Fibroblast of gingiva (primary cell): ENCODE data around the gene USP10.

ENCODE experiments used
- DNase-seq: peaks from one replicate; pipeline ENCODE4 v3.0.0-alpha.2; 2011; ENCODE audit warnings: low read depth

USP10 gene

DNA sequence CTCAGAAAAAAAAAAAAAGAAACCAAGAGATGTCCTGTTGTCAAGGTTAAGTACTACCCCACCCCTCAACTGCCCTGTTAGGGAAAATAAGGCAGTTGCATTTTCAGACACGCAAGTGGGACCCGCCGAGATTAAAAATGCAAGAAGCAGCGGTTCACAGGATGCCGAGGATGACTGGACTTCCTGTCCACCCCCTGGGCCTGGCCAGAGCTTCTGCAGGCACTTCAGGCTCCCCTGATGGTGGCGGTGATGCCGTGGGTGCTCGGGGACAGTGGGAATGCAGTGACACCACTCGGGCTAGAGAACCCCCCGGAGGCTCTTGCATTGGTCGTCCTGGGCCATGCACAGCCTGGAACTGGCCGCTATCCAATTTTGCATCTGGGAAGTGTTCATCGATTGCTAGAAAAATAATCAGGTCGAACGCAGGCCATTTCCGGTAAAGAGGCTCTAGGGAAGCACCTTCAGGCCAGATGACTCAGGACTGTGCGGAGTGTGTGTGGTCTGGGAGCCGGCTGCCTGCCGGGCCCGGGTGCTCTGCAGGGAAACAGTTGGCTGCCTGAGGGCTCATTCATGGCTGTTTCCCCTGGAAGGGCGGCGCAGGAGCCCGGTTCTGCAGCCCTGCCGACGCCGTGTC lies 106.6 kb downstream of the USP10 start:
- peak; percentile 61 for DNase-seq

DNA sequence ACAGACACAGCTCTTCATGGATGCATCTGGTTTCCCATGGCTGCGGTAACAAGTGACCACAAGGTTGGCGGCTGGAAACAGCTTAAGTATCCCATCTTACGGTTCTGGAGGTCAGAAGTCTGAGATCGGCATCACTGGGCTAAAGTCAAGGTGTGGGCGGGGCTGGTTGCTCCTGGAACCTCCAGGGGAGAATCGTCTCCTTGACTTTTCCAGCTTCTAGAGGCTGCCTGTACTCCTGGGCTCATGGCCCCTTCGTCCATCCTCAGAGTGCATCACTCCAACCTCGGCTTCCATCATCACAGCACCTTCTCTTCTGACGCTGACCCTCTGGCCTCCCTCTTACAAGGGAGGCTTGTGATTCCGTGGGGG lies 107.1 kb downstream of the USP10 start:
- no peak for DNase-seq

DNA sequence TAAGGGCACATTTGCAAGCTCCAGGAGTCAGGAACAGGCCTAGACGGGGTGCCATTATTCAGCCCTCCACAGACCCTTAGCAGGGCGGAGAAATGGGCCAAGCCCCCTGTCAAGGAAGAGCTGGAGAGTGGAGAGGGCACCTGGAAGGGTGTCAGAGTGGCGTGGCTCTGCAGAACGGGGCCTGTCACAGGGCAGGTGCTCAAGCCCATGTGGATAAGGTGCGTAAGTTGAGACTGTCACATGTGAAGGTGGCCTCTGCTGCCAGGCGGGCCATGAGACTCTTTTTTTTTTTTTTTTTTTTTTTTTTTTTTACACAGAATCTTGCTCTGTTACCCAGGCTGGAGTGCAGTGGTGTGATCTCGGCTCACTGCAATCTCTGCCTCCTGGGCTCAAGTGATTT lies 108.0 kb downstream of the USP10 start:
- no peak for DNase-seq

DNA sequence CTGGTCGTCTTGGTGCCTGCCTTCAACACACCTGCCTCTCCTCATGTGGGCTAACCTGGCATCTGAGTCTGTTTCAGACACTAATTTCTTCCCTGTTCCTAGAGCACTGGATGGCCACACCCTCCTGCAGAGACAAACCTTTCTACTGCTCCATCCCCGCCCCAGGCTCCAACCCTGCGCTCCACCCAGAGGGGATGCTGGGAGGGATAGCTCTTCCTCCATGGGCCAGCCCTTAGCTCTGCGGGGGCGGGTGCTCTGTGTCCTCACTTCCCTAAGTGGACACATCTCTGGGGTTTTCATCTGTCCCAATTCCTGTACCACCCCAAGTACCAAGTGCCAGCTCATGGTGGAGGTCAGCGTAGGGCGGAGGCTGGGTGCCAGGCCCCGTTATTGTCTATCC lies 109.0 kb downstream of the USP10 start:
- no peak for DNase-seq

DNA sequence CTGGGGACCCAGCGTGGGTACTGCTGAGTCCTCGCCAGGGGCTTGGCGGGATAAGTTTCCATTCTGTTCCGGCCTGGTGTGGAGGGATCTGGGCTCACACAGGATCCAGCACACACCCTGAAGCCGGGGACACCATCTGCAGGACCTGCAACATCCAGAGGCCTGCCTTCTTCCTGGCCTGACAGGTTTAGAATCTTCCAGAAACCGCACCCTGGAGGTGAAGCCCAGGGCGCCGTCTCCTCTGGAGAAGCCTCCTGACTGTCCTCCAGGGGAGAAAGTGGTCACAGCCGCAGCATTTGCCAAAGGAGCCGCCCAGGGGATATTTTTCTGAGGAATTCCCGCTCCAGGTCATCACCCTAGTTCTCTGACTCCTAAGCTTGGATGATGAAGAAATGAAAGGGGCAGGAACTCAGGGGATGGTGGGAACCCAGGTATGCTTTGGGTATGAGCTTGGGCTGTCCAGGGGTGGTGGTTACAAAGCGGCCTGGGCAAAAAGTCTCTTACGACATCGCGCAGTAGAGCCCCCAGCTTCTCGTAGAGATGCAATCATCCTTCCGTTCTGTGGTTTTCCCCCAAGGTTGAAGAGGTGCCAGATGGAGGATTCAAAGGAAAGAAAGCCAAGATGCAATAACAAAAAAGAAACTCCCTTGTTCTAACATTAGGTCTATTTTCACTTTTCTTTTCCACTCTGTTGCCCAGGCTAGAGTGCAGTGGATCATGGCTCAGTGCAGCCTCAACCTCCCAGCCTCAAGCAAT lies 110.9 kb downstream of the USP10 start:
- peak; percentile 87 for DNase-seq

DNA sequence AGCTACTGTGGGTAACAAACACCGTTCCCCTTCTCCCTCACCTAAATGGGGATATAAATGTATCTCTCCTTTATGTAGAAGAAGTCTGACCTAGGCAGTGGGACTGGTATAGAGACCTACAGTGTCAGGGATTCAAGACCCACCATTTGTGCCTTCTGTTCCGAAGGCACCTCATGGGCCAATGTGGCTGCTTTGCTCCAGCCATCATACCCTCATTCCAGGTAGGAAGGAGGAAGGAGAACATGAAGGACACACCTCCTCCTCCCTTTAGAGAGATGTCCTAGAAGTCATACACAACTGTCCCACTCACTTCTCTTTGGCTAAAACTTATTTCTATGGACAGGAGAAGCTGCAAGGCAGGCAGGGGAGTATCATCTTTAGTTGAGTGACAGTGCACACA lies 111.7 kb downstream of the USP10 start:
- DNase-seq: no peak

DNA sequence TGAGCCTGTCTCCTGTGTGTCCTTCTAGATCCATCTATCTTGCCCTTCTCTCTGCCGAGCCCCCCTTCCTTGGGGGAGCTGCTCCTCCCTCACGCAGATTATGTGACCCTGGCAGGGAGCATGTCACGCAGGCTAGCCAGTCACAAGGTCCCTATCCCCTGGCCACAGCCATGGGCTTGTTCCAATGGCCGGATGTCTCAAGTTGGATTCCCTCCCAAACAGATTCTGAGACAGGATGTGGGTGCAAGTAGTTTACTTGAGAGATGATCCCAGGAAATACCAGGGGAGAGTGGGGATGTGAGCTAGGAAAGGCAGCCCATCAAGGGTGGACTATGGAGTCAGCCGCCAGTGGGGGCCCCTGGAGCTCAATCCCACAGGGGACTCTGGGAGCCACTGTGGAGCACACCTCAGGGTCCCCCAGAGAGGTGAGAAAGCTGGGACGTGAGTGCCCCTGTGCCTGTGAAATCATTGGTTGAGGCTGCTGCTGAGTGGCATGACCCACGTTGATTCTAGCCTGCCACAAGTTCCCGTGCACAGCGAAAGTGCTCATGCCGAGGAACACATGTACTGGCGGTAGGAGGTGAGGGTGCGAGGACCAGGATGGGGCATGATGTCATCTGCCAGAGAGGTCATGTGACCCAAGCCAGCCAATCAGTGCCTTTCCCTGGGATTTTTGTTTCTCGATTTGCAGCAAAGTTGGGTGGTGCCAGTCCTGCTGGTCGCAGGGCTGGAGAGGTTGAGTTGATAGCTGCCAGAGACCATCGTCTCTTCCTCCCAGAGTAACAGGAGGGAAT lies 113.5 kb downstream of the USP10 start:
- DNase-seq: no peak

DNA sequence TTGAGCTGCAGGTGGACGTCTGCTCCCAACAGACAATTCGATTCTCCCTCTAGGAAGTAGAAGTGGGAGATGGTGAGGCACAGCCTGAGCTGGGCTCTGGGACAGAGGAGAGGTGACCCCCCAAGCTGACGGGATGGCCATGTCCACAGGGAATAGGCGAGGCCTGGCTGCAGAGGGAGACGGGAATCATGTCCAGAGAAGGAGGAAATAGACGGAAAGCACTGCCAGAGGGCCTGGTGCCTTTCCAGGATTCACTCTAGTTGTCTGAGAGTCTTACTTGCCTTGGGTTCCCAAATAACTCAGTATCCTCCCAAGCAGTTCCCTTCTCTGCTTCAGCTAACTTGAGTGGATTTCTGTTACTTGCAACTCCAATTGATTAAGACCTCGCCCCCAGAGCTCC lies 115.7 kb downstream of the USP10 start:
- no peak for DNase-seq

DNA sequence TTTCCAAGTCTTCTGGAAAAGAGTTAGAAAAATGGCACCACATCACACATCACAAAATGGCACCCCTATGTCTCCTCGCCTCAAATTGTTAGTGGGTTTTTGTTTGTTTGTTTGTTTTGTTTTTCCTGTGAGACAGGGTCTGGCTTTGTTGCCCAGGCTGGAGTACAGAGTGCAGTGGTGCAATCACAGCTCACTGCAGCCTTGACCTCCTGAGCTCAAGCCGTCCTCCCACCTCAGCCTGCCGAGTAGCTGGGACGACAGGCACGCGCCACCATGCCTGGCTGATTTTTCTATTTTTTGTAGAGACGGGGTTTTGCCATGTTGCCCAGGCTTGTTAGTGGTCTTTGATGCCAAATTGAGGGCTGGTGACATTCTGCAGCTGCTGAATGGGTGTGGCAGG lies 116.2 kb downstream of the USP10 start:
- no peak for DNase-seq

DNA sequence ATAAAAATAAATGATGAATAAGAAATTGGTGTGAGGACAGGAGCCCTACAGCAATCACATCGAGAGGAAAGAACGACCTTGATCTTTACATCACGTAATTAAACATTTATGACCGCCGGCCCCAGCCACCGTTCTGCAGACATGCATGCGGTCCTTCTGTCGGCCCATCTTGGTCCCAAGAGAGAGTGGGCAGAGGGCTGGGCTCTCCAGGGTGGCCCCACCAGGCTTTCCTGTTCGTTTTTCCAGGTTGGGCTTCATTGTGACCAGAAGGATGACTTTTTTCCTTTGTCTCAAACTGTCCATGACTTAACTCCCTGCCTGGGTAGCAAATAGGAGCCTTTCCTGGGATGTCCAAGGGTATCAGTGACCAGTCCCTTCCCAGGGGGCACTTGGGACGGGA lies 116.7 kb downstream of the USP10 start:
- no peak for DNase-seq

DNA sequence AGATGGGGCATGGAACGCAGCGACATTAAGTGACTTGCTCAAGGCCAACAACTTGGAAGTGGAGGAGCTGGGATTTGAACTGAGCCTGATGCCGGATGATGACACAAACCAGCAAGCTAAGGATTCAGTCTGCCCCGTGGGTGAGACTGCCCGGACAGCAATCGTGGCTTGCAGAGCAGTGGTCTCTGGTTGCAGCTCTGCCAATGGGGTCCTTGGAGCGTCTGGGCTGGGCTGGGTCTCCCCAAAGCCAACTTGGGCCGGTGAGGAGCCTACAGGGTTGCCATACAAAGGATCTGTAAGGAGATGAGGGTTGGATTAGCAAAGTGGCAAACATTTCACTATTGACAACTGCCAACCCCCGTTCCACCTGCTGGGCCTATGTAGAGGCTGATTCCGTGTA lies 117.4 kb downstream of the USP10 start:
- no peak for DNase-seq

DNA sequence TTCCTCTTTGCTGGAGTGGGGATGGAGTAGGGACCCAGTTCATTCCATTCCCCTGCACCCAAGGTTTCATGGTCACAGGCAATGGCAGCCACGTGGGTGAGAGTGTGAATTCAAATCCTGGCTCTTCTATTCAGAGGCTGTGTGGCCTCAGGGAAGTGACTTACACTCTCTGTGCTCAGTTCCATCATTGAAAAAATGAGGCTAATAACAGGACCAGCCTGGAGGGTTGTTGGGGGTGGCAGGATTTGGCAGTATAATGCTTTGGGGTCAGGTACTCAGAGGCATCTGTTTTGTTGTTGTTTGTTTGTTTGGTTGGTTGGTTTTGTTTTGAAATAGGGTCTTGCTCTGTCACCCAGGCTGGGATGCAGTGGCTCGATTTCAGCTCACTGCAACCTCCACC lies 117.8 kb downstream of the USP10 start:
- no peak for DNase-seq

DNA sequence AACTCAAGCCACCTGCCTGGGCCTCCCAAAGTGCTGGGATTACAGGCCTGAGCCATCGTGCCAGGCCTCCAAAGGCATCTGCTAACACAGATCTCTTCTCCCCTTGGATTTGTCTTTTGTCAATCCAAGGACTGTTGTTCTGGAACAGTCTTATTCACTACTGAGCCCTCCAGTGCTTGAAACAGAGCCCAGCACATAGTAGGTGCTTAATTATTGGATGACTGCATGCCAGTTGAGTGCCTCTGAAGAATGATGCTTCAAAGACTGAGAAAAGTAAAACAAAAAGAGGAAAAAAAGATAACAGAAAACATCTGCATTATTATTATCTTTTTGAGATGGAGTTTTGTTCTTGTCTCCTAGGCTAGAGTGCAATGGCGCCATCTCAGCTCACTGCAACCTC lies 118.3 kb downstream of the USP10 start:
- no peak for DNase-seq

DNA sequence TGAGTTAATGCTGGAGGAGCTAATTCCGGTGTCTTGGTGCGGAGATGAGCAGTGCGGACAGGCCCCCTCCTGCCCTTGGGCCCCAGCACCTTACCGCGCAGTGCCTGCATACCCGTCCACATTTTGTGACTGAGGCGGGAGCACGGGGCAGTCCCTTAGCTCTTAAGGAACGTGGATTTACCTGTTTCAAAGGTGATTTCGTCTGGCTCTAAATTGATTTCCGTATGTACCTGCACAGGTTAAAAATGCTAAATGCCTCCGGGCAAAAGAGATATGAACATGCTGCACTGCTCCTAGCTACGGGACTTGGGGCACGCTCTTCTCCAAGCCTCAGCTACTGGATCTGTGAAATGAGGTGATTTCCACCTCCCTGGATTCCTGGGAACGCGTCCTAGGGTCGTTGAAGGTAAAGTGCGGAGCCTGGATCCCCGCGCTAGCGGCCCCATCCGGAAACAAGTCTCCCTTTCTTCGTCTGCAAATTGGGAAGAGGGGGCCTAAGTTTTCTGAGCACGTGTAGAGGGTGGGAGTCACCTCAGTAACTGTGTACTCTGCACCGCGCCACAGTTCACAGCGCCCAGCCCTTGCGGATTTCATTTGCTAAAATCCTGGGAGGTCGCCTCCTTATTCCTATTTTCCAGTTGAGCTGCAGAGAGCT lies 119.3 kb downstream of the USP10 start:
- no peak for DNase-seq

DNA sequence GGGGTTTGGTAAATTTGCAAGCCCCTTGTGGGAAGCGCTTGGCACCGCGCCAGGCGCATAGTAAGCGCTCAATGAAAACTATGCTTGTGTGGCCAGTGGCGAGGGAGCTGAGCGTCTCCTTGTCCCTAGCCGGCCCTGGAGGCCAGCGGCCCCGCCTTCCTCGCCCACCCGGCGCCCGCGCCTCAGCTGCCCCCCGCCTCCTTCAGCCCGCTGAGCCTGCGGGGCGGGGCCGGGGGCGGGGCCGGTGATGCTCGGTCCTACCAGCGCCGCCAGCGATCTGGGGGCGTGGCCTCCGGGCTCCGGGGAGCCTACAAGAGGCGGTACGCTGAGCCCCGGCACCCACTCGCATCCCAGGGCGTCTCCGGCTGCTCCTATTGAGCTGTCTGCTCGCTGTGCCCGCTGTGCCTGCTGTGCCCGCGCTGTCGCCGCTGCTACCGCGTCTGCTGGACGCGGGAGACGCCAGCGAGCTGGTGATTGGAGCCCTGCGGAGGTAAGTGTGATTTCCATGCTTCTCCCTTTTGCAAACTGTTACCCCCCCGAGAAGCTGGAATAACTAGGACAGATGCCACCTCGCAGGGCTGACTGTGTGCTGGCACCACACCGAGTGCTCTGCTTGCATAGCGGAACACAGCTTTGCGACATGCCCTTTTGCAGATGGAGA lies 120.0 kb downstream of the USP10 start, which contains the start of gene CRISPLD2:
Gene CRISPLD2 (plus strand): TSS at position 342 of the 661 bp plus-strand sequence. CDS start 18,511 bp downstream, outside the sequence.
- peak; percentile 89 for DNase-seq

DNA sequence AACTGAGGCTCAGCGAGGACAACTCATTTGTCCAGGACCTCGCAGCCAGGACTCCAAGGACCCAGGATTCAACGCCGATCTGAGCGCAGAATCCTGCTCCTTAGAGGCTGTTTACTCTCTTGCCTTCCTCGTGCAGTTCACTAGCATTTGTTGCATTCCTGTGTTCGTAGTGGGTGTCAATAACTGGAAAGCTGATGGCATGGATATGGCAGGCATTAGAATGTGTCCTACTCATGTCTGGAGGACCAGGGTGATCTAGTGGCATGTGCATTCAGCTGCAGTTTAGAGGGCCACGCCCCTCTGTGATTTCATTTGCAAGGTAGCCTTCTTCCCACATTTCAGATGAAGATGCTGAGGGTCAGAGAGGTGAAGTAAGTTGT lies 120.5 kb downstream of the USP10 start:
- DNase-seq: peak; percentile 32

DNA sequence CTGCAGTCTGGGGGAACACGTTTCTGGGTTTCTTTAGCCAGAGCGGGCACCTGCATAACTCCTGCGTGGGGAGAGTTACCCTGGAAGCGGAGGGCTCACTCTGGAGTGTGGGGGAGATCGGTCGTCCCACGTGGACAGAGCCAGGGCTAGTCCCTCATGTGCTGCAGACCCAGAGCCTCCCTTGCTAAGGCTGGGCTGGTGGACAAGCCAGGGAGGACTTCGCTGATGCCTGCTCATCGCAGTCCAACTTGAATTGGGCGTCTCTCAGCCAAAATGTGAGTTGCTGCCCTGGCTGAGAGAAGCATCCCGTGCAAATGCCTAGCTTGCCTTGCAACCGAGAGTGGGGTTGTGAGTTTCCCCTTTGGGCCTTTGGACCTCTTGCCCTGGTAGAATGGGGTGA lies 121.0 kb downstream of the USP10 start:
- DNase-seq: no peak

DNA sequence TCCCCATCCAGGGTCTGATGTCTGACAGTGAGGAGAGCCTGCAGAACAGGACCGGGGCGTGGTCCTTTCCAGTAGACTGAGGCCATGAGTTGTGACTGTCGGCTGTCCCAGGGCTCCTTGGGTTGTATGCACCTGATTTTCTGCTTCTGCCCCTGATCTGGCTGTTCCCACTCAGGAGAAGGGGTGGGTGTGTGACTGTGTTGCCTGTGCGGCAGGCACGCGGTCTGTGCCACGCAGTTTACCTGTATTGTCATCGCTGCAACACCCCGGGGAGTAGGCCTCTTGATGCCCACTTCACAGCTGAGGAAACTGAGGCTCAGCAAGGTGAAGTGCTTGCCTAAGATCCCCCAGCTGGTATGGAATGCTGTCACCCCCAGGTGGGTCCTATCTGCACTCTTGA lies 121.4 kb downstream of the USP10 start:
- DNase-seq: no peak

DNA sequence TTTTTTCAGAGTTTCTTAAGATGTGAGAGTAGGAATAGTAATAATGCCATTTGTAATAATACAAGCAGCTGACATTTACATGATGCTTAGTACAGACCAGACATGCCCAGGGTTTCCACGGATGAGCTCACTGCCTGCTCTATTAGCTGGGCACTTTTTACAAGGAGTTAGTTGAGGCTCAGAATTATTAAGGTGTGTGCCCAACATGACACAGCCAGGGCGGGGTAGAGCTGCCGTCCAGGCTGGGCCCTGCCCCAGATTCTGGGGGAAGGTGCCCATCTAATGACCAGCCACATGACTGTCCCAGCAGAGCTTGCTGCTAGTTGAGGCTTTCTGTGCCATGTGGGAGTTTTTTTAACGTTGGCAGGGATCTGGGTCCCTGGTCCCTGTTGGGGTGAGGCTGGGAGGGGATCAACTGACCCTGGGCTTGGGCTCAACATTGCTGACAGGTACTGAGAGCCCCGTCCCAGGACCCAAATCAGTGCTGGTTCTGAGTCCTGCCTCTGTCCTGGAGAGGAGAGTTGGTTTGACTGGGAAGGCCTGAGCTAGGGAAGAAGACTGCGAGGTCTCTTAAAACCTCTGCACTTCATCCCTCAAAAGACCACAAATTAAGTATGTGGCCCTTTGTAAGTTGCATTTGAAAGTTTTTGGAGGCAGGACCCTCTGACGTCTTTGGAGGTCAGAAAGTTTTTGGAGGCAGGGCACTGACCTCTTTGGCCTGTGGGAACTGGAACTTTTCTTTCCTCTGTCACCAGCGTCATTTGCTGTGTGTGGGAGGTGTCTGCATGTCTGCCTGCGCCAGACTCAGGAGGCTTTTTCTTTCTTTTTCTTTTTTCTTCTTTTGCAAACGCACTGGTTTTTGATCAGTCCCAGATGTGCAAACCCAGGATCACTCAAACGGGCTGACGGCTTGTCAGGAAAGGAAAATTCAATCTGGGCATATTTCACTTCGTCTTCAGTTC lies 122.2 kb downstream of the USP10 start:
- DNase-seq: peak; percentile 65

DNA sequence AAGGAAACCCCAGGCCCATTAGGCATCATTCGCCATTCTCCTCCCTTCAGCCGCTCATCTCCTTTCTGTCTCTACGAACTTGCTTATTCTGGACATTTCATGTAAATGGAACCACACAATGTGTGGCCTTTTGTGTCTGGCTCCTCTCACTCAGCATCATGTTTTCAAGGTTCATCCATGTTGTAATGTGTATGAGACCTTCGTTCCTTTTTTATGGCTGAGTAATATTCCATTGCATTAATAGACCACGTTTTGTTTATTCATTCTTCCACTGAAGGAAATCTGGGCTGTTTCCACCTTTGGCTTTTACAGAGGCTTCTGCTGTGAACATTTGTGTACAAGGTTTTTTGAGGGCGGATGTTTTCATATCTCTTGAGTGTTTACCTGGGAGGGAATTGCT lies 123.2 kb downstream of the USP10 start:
- DNase-seq: no peak

DNA sequence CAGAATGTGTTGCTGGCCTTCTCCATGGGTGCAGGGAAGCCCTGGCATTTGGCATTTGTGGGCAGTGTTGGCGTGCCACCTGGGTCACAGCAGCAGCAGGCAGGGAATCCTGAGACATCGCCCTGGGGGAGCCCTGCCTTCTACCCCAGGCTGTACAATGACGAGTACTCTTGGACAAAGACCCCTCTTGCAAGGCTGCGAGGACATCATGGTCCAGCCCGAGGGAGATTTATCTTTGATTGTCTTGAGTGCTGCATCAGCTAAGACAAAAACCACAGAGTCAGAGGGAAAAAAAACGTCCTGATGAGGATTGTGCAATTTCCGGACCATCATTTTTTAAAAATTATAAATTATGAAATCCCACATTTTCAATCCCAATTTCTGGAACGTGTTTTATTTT lies 123.7 kb downstream of the USP10 start:
- DNase-seq: peak; percentile 88
